B cell (primary cell): ENCODE data around the gene GRK5. TPM values are rescaled to one million over a fixed set of nuclear protein-coding genes. Genes with fewer than 3 reads are reported as not detected.

Experiments used
- ATAC-seq: fragments of 200-7000 bp; cut with Tn5 transposase; one replicate; pipeline ENCODE4 v1.10.0; 2021; ENCODE audit warnings: low read depth, mild to moderate bottlenecking, moderate number of reproducible peaks, moderate library complexity
- CTCF ChIA-PET: fragments of 350-600 bp; sonication (Branson Sonifier 250); formaldehyde crosslinking; loops from one replicate; lab custom pipeline; 2021; ENCODE audit warnings: antibody characterized with exemption, inconsistent platforms; lab: Charles Lee
- POLR2A ChIA-PET: fragments of 350-600 bp; sonication (Branson Sonifier 250); formaldehyde crosslinking; loops from one replicate; lab custom pipeline; 2021; ENCODE audit warnings: antibody characterized with exemption; lab: Charles Lee
- DNase-seq: peaks from one replicate; pipeline ENCODE4 v3.0.0; 2013
- H2AFZ ChIP-seq: 2 replicates; pipeline ENCODE4 v1.6.1; 2012; ENCODE audit warnings: mild to moderate bottlenecking, low read depth, low read length; ENCODE audit not compliant: insufficient read depth, poor library complexity, severe bottlenecking
- H3K27ac ChIP-seq, 2 donors: 1 replicate in 1 of 2; 2 replicates in 1 of 2; pipeline ENCODE4 v1.5.1; 2012 to 2013; ENCODE audit warnings: low read length in 2 of 2, mild to moderate bottlenecking in 2 of 2, moderate library complexity in 1 of 2
- H3K27me3 ChIP-seq, 4 experiments: fragments of 200-600 bp in 1 of 4; sonication (generic) in 1 of 4; replicated peaks in 1 of 4; 1 replicate in 2 of 4; 2 replicates in 2 of 4; pipeline versions ENCODE4 v1.6.1 to v1.7.0; 2013 to 2016; ENCODE audit warnings: low read length in 3 of 4, mild to moderate bottlenecking in 2 of 4, mixed read lengths in 1 of 4, moderate library complexity in 1 of 4; ENCODE audit not compliant: insufficient read depth in 4 of 4, control insufficient read depth in 3 of 4; ENCODE audit errors: control extremely low read depth in 1 of 4
- H3K36me3 ChIP-seq, 2 experiments: replicated peaks in 1 of 2; 1 replicate in 1 of 2; 2 replicates in 1 of 2; pipeline versions ENCODE4 v1.6.1 to v1.7.1; 2013; ENCODE audit warnings: low read length in 1 of 2; ENCODE audit not compliant: insufficient read depth in 2 of 2, control insufficient read depth in 1 of 2; ENCODE audit errors: control extremely low read depth in 1 of 2, extremely low read depth in 1 of 2
- H3K4me1 ChIP-seq, 2 donors: fragments of 200-600 bp in 1 of 2; sonication (generic) in 1 of 2; 1 replicate in 1 of 2; 2 replicates in 1 of 2; pipeline versions ENCODE4 v1.5.1 to v1.6.1; 2013 to 2017; ENCODE audit warnings: low read length in 2 of 2; ENCODE audit not compliant: control insufficient read depth in 2 of 2, insufficient read depth in 2 of 2
- H3K4me2 ChIP-seq: replicated peaks from 2 replicates; pipeline ENCODE3; 2012; ENCODE audit warnings: mild to moderate bottlenecking, low read depth, low read length; ENCODE audit not compliant: poor library complexity, severe bottlenecking
- H3K4me3 ChIP-seq, 5 experiments: fragments of 200-600 bp in 1 of 5; sonication (generic) in 1 of 5; 1 replicate in 3 of 5; 2 replicates in 2 of 5; pipeline versions ENCODE4 v1.5.1 to v1.7.0; 2011 to 2016; ENCODE audit warnings: low read length in 4 of 5, mild to moderate bottlenecking in 4 of 5, low read depth in 2 of 5, control low read depth in 1 of 5, moderate library complexity in 1 of 5; ENCODE audit not compliant: insufficient read depth in 1 of 5; ENCODE audit errors: control extremely low read depth in 1 of 5, extremely low read depth in 1 of 5
- H3K79me2 ChIP-seq: fragments of 200-600 bp; sonication (generic); one replicate; pipeline ENCODE4 v1.6.0; 2016; ENCODE audit warnings: low read length; ENCODE audit not compliant: control insufficient read depth, insufficient read depth
- H3K9ac ChIP-seq: fragments of 200-600 bp; sonication (generic); 2 replicates; pipeline ENCODE4 v1.6.1; 2017; ENCODE audit warnings: mild to moderate bottlenecking, low read length, moderate library complexity
- H3K9me3 ChIP-seq, 3 donors: one replicate each; pipeline versions ENCODE4 v1.6.1 to v1.7.1; 2013; ENCODE audit warnings: low read length in 2 of 3; ENCODE audit not compliant: control insufficient read depth in 2 of 3, insufficient read depth in 1 of 3; ENCODE audit errors: control extremely low read depth in 1 of 3
- H4K20me1 ChIP-seq: 2 replicates; pipeline ENCODE4 v1.6.0; 2012; ENCODE audit warnings: mild to moderate bottlenecking, low read length; ENCODE audit not compliant: insufficient read depth, control insufficient read depth, poor library complexity, severe bottlenecking
- H3K27ac Mint-ChIP-seq: one replicate; pipeline ENCODE4 v1.8.0; 2021; ENCODE audit warnings: mixed read lengths
- H3K27me3 Mint-ChIP-seq: one replicate; pipeline ENCODE4 v1.8.0; 2021; ENCODE audit warnings: mixed read lengths
- H3K4me1 Mint-ChIP-seq: one replicate; pipeline ENCODE4 v1.8.0; 2021; ENCODE audit warnings: mixed read lengths
- H3K4me3 Mint-ChIP-seq: one replicate; pipeline ENCODE4 v1.8.0; 2021; ENCODE audit warnings: mixed read lengths
- H3K9me3 Mint-ChIP-seq: one replicate; pipeline ENCODE4 v1.8.0; 2022; ENCODE audit warnings: mixed read lengths; ENCODE audit not compliant: insufficient read depth
- CTCF ChIP-seq: fragments of 200-600 bp; IDR thresholded peaks from one replicate; pipeline ENCODE4 v1.8.0; 2022; ENCODE audit warnings: antibody characterized with exemption, mild to moderate bottlenecking
- EZH2 ChIP-seq: IDR thresholded peaks from 2 replicates; pipeline ENCODE4 v1.6.1; 2012; ENCODE audit warnings: borderline replicate concordance, low read depth, mild to moderate bottlenecking, moderate library complexity, low read length; ENCODE audit not compliant: insufficient read depth, poor library complexity, severe bottlenecking
- WGBS: methylation state at CpG from one replicate; pipeline ENCODE4 v1.1.5; 2013; ENCODE audit warnings: missing lambda C conversion rate; ENCODE audit not compliant: insufficient coverage; 5-methylcytosine and 5-hydroxymethylcytosine counted together
- intact Hi-C: fragments of 100-400 bp; cut with micrococcal nuclease; formaldehyde crosslinking; loops from one replicate; pipeline ENCODE4 v1.10.0; 2022
- polyA plus RNA-seq: library from polyadenylated mRNA; depleted of rRNA; stranded (reverse); fragments of >200 nt; gene quantifications from 2 replicates; pipeline ENCODE4 v1.2.3, GENCODE V29; 2012
- total RNA-seq, 2 donors: library from RNA; stranded (reverse); fragments of 120-200 nt in 1 of 2; gene quantifications; 1 replicate in 1 of 2; 2 replicates in 1 of 2; pipeline versions ENCODE4 v1.2.3 to v1.2.4, GENCODE V29; 2013 to 2022

The GRK5 gene
- total and polyA plus RNA-seq, 2 donors (not counting 1 experiment from before 2014, with no cell fraction given): 21.9 to 54.8 TPM

- Histone ChIP-seq H3K27ac (no peak overlapping the region), H3K27me3 (peaks cover 0 to 3% (median 1%) of the 10 kb centered on the region in 4 experiments), H3K9me3 (peaks cover 2 to 20% (median 3%) of the 10 kb centered on the region in 3 donors), H3K36me3 (no peaks in the 10 kb centered on the region), H3K9ac (no peak overlapping the region), H3K4me3 (no peak overlapping the region), H4K20me1 (no peaks in the 10 kb centered on the region), H2AFZ (no peak overlapping the region), H3K4me1 (peaks cover 0 to 9% of the 10 kb centered on the region in 2 donors), H3K79me2 (no peaks in the 10 kb centered on the region), H3K4me2 (no peak overlapping the region)
- Mint-ChIP-seq H3K27me3 (peaks cover 2% of the 10 kb centered on the region), H3K4me3 (no peak overlapping the region), H3K4me1 (peaks cover 19% of the 10 kb centered on the region), H3K27ac (no peak overlapping the region), H3K9me3 (peaks cover 6% of the 10 kb centered on the region)
- intact Hi-C loops: no loop called here
- TF ChIP-seq EZH2 (no peak), CTCF (no peak)
- WGBS: 99% methylated on average over 8 of the region's 8 CpGs
- DNase-seq: no peak
- ChIA-PET CTCF (no interaction called here), POLR2A (no interaction called here)
- no peak for ATAC-seq
Observed at GRCh38 chr10:119469325-119469707, 261.9 kb downstream of the GRK5 start.

GRCh38 chr10:119469846-119470245, 262.5 kb downstream of the GRK5 start:
- WGBS: 82% methylated on average over 3 of the region's 7 CpGs
- CTCF ChIA-PET: no interaction called here

More at GRCh38 chr10:119469846-119470245, 262.5 kb downstream of the GRK5 start:
- Histone ChIP-seq H3K4me3 (no peak overlapping the region), H3K9me3 (peaks cover 2 to 20% (median 3%) of the 10 kb centered on the region in 3 donors), H2AFZ (no peak overlapping the region), H3K4me1 (peaks cover 0 to 9% of the 10 kb centered on the region in 2 donors), H4K20me1 (no peaks in the 10 kb centered on the region), H3K27ac (no peak overlapping the region), H3K4me2 (no peak overlapping the region), H3K9ac (no peak overlapping the region), H3K27me3 (peaks cover 0 to 3% (median 1%) of the 10 kb centered on the region in 4 experiments), H3K36me3 (no peaks in the 10 kb centered on the region), H3K79me2 (no peaks in the 10 kb centered on the region)
- ATAC-seq (no peak), DNase-seq (no peak)
- no peak overlapping the region for H3K4me3 Mint-ChIP-seq
- H3K9me3 Mint-ChIP-seq: peaks cover 6% of the 10 kb centered on the region
- peaks cover 19% of the 10 kb centered on the region for H3K4me1 Mint-ChIP-seq
- no peak for TF ChIP-seq EZH2
- TF ChIP-seq CTCF: no peak
- POLR2A ChIA-PET: no interaction called here
- H3K27ac Mint-ChIP-seq: no peak overlapping the region
- intact Hi-C loops: no loop called here
- H3K27me3 Mint-ChIP-seq: peaks cover 2% of the 10 kb centered on the region
